ENCODE measurements around the gene EFCAB6.

The EFCAB6 gene

DNA sequence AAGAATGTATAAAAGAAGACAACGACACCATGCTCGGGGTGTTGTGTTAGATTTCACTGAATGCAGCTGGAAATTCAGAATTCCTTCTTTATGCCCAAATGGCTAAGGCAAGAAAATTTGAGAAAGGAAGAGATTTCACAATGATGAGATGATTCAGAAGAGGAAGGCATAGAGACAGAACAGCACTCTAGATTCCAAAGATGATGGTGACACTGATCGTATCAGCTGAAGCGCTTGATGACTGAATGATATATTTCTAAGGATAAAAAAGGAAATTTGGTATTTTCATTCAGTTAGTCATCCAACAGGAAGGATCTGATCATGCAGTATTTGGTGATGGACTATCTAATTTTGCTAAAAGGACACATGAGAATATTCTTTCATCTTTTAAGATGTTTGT lies 189.2 kb downstream of the EFCAB6 start:
- Mint-ChIP-seq H3K27ac (no peak overlapping the region), H3K4me1 (no peaks in the 10 kb centered on the region), H3K4me3 (no peak overlapping the region), H3K9me3 (peaks cover 22% of the 10 kb centered on the region), H3K27me3 (ENCODE audit: low read depth) (peaks cover 2% of the 10 kb centered on the region), H3K36me3 (ENCODE audit: low read depth) (peaks cover 20% of the 10 kb centered on the region)
- TF ChIP-seq, protein P1, sequence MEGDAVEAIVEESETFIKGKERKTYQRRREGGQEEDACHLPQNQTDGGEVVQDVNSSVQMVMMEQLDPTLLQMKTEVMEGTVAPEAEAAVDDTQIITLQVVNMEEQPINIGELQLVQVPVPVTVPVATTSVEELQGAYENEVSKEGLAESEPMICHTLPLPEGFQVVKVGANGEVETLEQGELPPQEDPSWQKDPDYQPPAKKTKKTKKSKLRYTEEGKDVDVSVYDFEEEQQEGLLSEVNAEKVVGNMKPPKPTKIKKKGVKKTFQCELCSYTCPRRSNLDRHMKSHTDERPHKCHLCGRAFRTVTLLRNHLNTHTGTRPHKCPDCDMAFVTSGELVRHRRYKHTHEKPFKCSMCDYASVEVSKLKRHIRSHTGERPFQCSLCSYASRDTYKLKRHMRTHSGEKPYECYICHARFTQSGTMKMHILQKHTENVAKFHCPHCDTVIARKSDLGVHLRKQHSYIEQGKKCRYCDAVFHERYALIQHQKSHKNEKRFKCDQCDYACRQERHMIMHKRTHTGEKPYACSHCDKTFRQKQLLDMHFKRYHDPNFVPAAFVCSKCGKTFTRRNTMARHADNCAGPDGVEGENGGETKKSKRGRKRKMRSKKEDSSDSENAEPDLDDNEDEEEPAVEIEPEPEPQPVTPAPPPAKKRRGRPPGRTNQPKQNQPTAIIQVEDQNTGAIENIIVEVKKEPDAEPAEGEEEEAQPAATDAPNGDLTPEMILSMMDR (IDR thresholded peaks at IDR 0.05; ENCODE audit: unreplicated experiment in 3 of 3): no peak

- H3K27ac Mint-ChIP-seq: no peak overlapping the region
- H3K4me1 Mint-ChIP-seq: no peaks in the 10 kb centered on the region
- no peak overlapping the region for H3K4me3 Mint-ChIP-seq
- H3K36me3 Mint-ChIP-seq (ENCODE audit: low read depth): peaks cover 20% of the 10 kb centered on the region
- TF ChIP-seq, protein P1 (IDR thresholded peaks at IDR 0.05; ENCODE audit: unreplicated experiment in 3 of 3): no peak
- no peaks in the 10 kb centered on the region for H3K27me3 Mint-ChIP-seq (ENCODE audit: low read depth)
- H3K9me3 Mint-ChIP-seq: peaks cover 22% of the 10 kb centered on the region
Measured at GRCh38 chr22:43620197-43620596, 191.9 kb downstream of the EFCAB6 start.

DNA sequence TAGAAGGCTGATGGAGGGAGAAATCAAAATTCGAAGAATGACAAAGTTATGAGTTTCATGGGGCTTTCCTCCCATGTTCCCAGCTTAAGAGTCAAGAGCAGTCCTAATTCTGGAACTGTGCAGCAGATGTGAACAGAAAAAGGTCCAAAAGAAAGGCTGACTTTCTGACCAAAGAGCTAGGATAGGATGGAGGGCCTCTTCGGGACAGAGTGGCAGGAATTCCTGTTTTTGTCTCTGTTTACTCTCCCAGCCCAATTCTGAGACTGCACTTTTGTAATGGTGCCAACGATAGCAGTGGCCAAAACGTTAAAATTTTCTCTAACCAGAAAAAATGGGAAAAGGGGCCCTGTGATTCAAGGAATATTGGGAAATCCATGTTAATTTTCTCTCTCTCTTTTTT lies 193.6 kb downstream of the EFCAB6 start:
- TF ChIP-seq, protein P1 (IDR thresholded peaks at IDR 0.05; ENCODE audit: unreplicated experiment in 3 of 3): no peak
- Mint-ChIP-seq H3K4me3 (no peak overlapping the region), H3K9me3 (peaks cover 22% of the 10 kb centered on the region), H3K36me3 (ENCODE audit: low read depth) (peaks cover 20% of the 10 kb centered on the region), H3K27ac (no peak overlapping the region), H3K4me1 (no peaks in the 10 kb centered on the region), H3K27me3 (ENCODE audit: low read depth) (no peaks in the 10 kb centered on the region)

DNA sequence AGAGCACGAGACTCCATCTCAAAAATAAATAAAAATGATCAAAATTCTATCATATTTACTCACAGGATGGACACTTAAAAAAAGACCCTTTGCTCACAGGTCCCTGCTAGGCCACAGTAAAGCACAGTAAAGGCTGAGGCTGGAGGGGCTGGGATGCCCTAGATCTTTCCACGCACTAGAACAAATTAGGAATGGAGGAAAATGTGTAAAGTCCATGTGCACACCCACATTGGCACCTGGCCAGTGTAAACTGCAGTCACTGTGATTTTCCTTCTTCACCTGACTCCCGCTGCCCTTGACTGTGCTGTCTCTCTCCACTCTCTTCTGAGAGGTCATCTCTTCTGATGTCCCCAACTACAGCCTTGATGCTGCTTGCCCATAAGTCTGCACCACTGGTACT lies 195.5 kb downstream of the EFCAB6 start:
- Mint-ChIP-seq H3K9me3 (peaks cover 26% of the 10 kb centered on the region), H3K27me3 (ENCODE audit: low read depth) (no peaks in the 10 kb centered on the region), H3K4me1 (no peaks in the 10 kb centered on the region), H3K27ac (no peak overlapping the region), H3K4me3 (no peak overlapping the region), H3K36me3 (ENCODE audit: low read depth) (peaks cover 20% of the 10 kb centered on the region)
- TF ChIP-seq, protein P1 (IDR thresholded peaks at IDR 0.05; ENCODE audit: unreplicated experiment in 3 of 3): no peak

DNA sequence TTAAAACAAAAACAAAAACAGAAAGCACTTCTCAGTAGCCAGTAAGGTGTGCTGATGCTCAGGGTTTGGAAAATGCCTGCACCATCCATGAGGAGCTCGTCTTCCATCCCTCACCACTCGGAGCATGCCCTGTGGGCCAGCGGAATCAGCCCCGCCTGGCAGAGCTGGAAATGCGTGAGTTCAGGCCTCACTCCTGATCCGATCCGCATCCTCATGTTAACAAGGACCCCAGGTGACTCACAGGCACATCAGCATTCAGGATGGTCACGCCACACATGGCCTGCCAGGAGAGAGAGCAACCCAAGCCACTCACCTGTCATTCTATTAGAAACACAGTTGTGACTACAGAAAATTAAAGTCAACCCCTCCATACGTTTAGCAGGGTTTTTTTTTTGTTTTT lies 211.8 kb downstream of the EFCAB6 start:
- TF ChIP-seq, protein P1 (IDR thresholded peaks at IDR 0.05; ENCODE audit: unreplicated experiment in 3 of 3): no peak

DNA sequence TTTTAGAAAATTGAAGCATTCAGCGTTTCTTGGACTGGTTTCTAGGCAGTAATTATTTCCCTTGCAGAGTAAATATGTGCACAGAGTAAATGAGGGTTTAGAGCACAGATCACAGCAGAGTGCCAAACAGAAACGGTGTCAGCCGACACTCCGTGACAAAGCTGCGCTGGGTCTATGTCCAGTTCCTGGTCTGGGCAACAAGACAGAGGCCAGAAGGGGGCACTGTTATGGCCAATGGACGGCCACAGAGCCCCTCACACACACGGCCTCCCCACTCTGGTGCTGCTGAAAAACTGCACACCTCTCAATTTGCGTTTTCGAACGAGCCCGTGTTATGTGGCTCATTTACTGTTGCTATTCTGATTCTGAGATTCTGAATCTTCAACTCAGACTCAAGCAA lies 219.6 kb downstream of the EFCAB6 start:
- H3K27ac Mint-ChIP-seq: no peak overlapping the region
- peaks cover 19% of the 10 kb centered on the region for H3K36me3 Mint-ChIP-seq (ENCODE audit: low read depth)
- TF ChIP-seq, protein P1 (IDR thresholded peaks at IDR 0.05; ENCODE audit: unreplicated experiment in 3 of 3): no peak
- H3K4me3 Mint-ChIP-seq: no peak overlapping the region
- H3K4me1 Mint-ChIP-seq: no peaks in the 10 kb centered on the region
- H3K27me3 Mint-ChIP-seq (ENCODE audit: low read depth): no peaks in the 10 kb centered on the region
- H3K9me3 Mint-ChIP-seq: peaks cover 38% of the 10 kb centered on the region

More for the DNA sequence above, 211.8 kb downstream of the EFCAB6 start:
- no peaks in the 10 kb centered on the region for H3K4me1 Mint-ChIP-seq
- H3K9me3 Mint-ChIP-seq: peaks cover 14% of the 10 kb centered on the region
- H3K27me3 Mint-ChIP-seq (ENCODE audit: low read depth): no peaks in the 10 kb centered on the region
- H3K4me3 Mint-ChIP-seq: no peak overlapping the region
- no peak overlapping the region for H3K27ac Mint-ChIP-seq
- H3K36me3 Mint-ChIP-seq (ENCODE audit: low read depth): peaks cover 17% of the 10 kb centered on the region
